CD14-positive monocyte (primary cell): ENCODE results near the gene ANKRD9. TPM values are rescaled to one million over a fixed set of nuclear protein-coding genes. Genes with fewer than 3 reads are reported as not detected.

ENCODE experiments used
- DNase-seq, 3 donors: peaks; one replicate each; pipeline ENCODE4 v3.0.0-alpha.2; 2011 to 2022
- H2AFZ ChIP-seq: 2 replicates; pipeline ENCODE4 v1.6.0; 2012; ENCODE audit warnings: mild to moderate bottlenecking, low read depth, low read length, inconsistent platforms; ENCODE audit not compliant: insufficient read depth, poor library complexity, severe bottlenecking
- H3K27ac ChIP-seq, 2 donors: 1 replicate in 1 of 2; 2 replicates in 1 of 2; pipeline ENCODE4 v1.5.1; 2012 to 2013; ENCODE audit warnings: low read length in 2 of 2, control low read depth in 1 of 2, inconsistent platforms in 1 of 2, low read depth in 1 of 2, mild to moderate bottlenecking in 1 of 2
- H3K27me3 ChIP-seq, 2 donors: one replicate each; pipeline versions ENCODE4 v1.6.0 to v1.6.1; 2011 to 2013; ENCODE audit warnings: low read length in 2 of 2; ENCODE audit not compliant: control insufficient read depth in 2 of 2, insufficient read depth in 2 of 2
- H3K36me3 ChIP-seq, 2 donors: replicated peaks in 1 of 2; 1 replicate in 1 of 2; 2 replicates in 1 of 2; pipeline versions ENCODE4 v1.5.1 to v1.6.1; 2012 to 2013; ENCODE audit warnings: low read length in 2 of 2, control low read depth in 1 of 2, inconsistent platforms in 1 of 2, mild to moderate bottlenecking in 1 of 2; ENCODE audit not compliant: insufficient read depth in 2 of 2, control insufficient read depth in 1 of 2
- H3K4me1 ChIP-seq, 2 donors: 1 replicate in 1 of 2; 2 replicates in 1 of 2; pipeline versions ENCODE4 v1.5.1 to v1.6.1; 2012 to 2013; ENCODE audit warnings: low read length in 2 of 2, control low read depth in 1 of 2, inconsistent platforms in 1 of 2, mild to moderate bottlenecking in 1 of 2, moderate library complexity in 1 of 2; ENCODE audit not compliant: insufficient read depth in 2 of 2, control insufficient read depth in 1 of 2
- H3K4me2 ChIP-seq: replicated peaks from 2 replicates; pipeline ENCODE3; 2012; ENCODE audit warnings: low read length, moderate library complexity, mild to moderate bottlenecking; ENCODE audit not compliant: poor library complexity, severe bottlenecking; ENCODE audit errors: extremely low read depth
- H3K4me3 ChIP-seq, 3 experiments: fragments of 200-600 bp in 1 of 3; sonication (generic) in 1 of 3; replicated peaks in 1 of 3; 1 replicate in 2 of 3; 2 replicates in 1 of 3; pipeline ENCODE4 v1.5.1; 2011 to 2013; ENCODE audit warnings: low read length in 3 of 3, mild to moderate bottlenecking in 3 of 3, control low read depth in 2 of 3, low read depth in 2 of 3, inconsistent platforms in 1 of 3, moderate library complexity in 1 of 3
- H3K79me2 ChIP-seq: 2 replicates; pipeline ENCODE4 v1.6.0; 2012; ENCODE audit warnings: mild to moderate bottlenecking, control low read depth, inconsistent platforms, low read length, moderate library complexity; ENCODE audit not compliant: insufficient read depth
- H3K9ac ChIP-seq: 2 replicates; pipeline ENCODE4 v1.6.0; 2017; ENCODE audit warnings: low read length, mild to moderate bottlenecking; ENCODE audit not compliant: insufficient read depth, poor library complexity, severe bottlenecking
- H3K9me3 ChIP-seq, 2 donors: replicated peaks in 1 of 2; 1 replicate in 1 of 2; 2 replicates in 1 of 2; pipeline versions ENCODE4 v1.5.1 to v1.6.1; 2012 to 2013; ENCODE audit warnings: low read length in 2 of 2, control low read depth in 1 of 2; ENCODE audit not compliant: control insufficient read depth in 1 of 2, insufficient read depth in 1 of 2
- H4K20me1 ChIP-seq: 2 replicates; pipeline ENCODE4 v1.6.0; 2012; ENCODE audit warnings: mild to moderate bottlenecking, low read length, control low read depth, moderate library complexity; ENCODE audit not compliant: insufficient read depth
- H3K27ac Mint-ChIP-seq, 7 donors: one replicate each; pipeline ENCODE4 v1.8.0; 2020; ENCODE audit warnings: mild to moderate bottlenecking in 7 of 7, mixed read lengths in 7 of 7, moderate library complexity in 6 of 7, inconsistent platforms in 2 of 7
- H3K27me3 Mint-ChIP-seq, 3 donors: one replicate each; pipeline ENCODE4 v1.8.0; 2021 to 2022; ENCODE audit warnings: low read depth in 3 of 3, mild to moderate bottlenecking in 3 of 3, mixed read lengths in 3 of 3, moderate library complexity in 3 of 3, inconsistent platforms in 1 of 3
- H3K36me3 Mint-ChIP-seq, 2 donors: one replicate each; pipeline ENCODE4 v1.8.0; 2020; ENCODE audit warnings: mixed read lengths in 2 of 2, inconsistent platforms in 1 of 2, mild to moderate bottlenecking in 1 of 2
- H3K4me1 Mint-ChIP-seq: one replicate; pipeline ENCODE4 v1.8.0; 2020; ENCODE audit warnings: mild to moderate bottlenecking, mixed read lengths
- H3K4me3 Mint-ChIP-seq, 2 donors: one replicate each; pipeline ENCODE4 v1.8.0; 2020; ENCODE audit warnings: mild to moderate bottlenecking in 2 of 2, mixed read lengths in 2 of 2, moderate library complexity in 1 of 2
- H3K9me3 Mint-ChIP-seq, 7 donors: one replicate each; pipeline ENCODE4 v1.8.0; 2020 to 2022; ENCODE audit warnings: mixed read lengths in 7 of 7, mild to moderate bottlenecking in 6 of 7, moderate library complexity in 6 of 7, inconsistent platforms in 2 of 7
- WGBS: methylation state at CpG from one replicate; pipeline ENCODE4 v1.1.5; 2013; ENCODE audit warnings: missing lambda C conversion rate; ENCODE audit not compliant: insufficient coverage; 5-methylcytosine and 5-hydroxymethylcytosine counted together
- intact Hi-C, 2 donors: fragments of 100-400 bp; cut with micrococcal nuclease; formaldehyde crosslinking; loops; one replicate each; pipeline versions ENCODE4 v1.15.0 to v1.15.1; 2023
- polyA plus RNA-seq, 3 donors: library from polyadenylated mRNA; depleted of rRNA in 1 of 3; unstranded in 2 of 3; stranded (reverse) in 1 of 3; fragments of 300-500 nt in 2 of 3; fragments of >200 nt in 1 of 3; fragmentation: Illumina TruSeq in 2 of 3; gene quantifications; 1 replicate in 2 of 3; 2 replicates in 1 of 3; pipeline ENCODE4 v1.2.3, GENCODE V29; 2012 to 2021
- TF ChIP-seq, protein P1 (sequence below): fragments of 200-600 bp; IDR thresholded peaks from one replicate; pipeline ENCODE4 v1.8.0; 2022; ENCODE audit warnings: antibody characterized with exemption, mild to moderate bottlenecking

Gene ANKRD9
- polyA plus RNA-seq, 3 donors: 0.43 to 10.8 (median 0.83) TPM

DNA sequence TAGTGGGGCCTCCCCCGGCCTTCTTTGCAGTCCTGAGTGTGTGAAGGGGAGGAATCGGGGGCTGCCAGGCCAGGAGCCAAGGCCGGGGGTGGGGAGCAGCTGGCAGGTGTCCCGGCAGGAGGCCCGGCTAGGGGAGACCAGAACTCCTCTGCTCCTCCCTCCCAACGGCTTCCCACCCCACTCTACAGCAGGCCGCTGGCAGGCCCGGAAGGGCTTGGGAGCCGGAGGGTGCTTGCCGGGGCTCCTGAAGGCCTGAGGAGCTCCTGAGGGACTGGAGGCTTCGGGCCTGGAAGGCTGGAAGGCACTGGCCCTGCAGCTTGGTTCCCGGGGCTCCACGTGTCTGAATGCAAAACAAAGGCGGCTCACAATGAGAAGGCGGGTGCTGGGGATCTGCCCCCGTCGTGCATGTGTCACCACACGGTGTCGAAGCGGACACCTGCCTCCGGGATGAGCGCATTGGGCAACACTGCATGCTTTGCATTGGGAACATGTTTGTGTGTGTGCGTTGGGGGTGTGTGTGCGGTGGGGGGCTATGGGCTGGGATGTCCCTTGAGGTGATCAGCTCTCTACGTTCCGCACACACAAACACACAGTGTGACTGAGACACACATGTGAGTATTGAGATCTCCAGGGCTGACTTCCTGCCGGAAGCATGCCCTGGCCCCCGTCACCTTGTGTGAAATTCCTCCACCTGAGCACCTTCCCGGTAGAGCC lies 30.9 kb upstream of the ANKRD9 start:
- H3K4me1 ChIP-seq: peaks cover 9 to 18% of the 10 kb centered on the region in 2 donors
- H3K27me3 Mint-ChIP-seq: peaks cover 21 to 37% (median 25%) of the 10 kb centered on the region in 3 donors
- no peaks in the 10 kb centered on the region for H3K36me3 ChIP-seq
- H3K9me3 Mint-ChIP-seq: peaks cover 0 to 8% (median 3%) of the 10 kb centered on the region in 7 donors
- intact Hi-C loops: no loop called here
- no peak overlapping the region for H3K4me3 Mint-ChIP-seq
- TF ChIP-seq, protein P1, sequence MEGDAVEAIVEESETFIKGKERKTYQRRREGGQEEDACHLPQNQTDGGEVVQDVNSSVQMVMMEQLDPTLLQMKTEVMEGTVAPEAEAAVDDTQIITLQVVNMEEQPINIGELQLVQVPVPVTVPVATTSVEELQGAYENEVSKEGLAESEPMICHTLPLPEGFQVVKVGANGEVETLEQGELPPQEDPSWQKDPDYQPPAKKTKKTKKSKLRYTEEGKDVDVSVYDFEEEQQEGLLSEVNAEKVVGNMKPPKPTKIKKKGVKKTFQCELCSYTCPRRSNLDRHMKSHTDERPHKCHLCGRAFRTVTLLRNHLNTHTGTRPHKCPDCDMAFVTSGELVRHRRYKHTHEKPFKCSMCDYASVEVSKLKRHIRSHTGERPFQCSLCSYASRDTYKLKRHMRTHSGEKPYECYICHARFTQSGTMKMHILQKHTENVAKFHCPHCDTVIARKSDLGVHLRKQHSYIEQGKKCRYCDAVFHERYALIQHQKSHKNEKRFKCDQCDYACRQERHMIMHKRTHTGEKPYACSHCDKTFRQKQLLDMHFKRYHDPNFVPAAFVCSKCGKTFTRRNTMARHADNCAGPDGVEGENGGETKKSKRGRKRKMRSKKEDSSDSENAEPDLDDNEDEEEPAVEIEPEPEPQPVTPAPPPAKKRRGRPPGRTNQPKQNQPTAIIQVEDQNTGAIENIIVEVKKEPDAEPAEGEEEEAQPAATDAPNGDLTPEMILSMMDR: no peak
- WGBS: 78% methylated on average over 23 of the region's 29 CpGs
- H3K4me1 Mint-ChIP-seq: peaks cover 11% of the 10 kb centered on the region
- H3K9me3 ChIP-seq: peaks cover 0 to 5% of the 10 kb centered on the region in 2 donors
- H3K4me2 ChIP-seq: no peak overlapping the region
- H3K36me3 Mint-ChIP-seq: peaks cover 3 to 7% of the 10 kb centered on the region in 2 donors
- H3K4me3 ChIP-seq: no peak overlapping the region
- no peak overlapping the region for H3K27ac Mint-ChIP-seq
- H2AFZ ChIP-seq: no peak overlapping the region
- peaks cover 13 to 26% of the 10 kb centered on the region in 2 donors for H3K27me3 ChIP-seq
- no peaks in the 10 kb centered on the region for H3K79me2 ChIP-seq
- no peak overlapping the region for H3K9ac ChIP-seq
- H3K27ac ChIP-seq: no peak overlapping the region
- no peak for DNase-seq
- no peaks in the 10 kb centered on the region for H4K20me1 ChIP-seq

DNA sequence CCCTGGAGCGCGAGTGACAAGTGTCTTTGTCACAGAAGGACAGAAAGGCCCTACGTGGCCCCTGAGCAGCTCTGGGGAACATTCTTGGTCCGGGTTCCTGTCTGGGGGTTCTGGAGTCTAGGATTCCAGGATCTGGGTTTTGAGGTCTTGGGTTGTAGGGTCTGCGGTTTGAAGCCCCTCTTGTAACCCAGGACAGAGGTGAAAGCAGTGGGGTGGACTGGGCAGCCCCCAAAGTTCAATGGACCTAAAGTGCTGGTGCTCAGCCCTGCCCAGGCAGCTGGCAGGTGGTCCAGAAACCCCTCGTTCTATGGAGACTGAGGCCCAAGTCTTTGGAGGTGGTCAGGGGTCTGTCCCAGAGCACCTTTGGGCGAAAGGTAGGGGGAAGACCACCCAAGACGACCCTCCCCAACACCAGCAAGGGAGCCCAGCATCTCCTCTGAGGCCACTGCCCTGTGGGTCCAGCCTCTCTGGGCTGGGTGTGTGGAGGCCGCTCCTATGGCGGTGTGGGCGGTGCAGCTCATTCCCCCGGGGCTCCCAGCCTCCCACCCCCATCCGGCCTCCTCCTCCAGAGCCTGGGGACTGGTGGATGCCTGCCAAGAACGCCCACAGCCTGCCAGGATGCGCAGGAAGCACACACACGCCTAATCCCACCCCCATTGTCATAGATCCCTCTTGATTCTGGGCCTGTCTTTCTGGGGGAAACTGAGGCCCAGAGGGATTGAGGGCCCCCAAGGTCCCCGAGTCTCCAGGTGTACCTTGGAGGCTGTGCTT lies 30.2 kb upstream of the ANKRD9 start:
- Histone ChIP-seq H3K27ac (no peak overlapping the region), H3K4me1 (peaks cover 2 to 11% of the 10 kb centered on the region in 2 donors), H3K9me3 (no peaks in the 10 kb centered on the region), H3K27me3 (peaks cover 6 to 19% of the 10 kb centered on the region in 2 donors), H3K9ac (no peak overlapping the region), H3K4me2 (no peak overlapping the region), H3K4me3 (no peak overlapping the region), H3K79me2 (no peaks in the 10 kb centered on the region), H4K20me1 (no peaks in the 10 kb centered on the region), H3K36me3 (no peaks in the 10 kb centered on the region), H2AFZ (no peak overlapping the region)
- no peak overlapping the region for H3K4me3 Mint-ChIP-seq
- H3K36me3 Mint-ChIP-seq: peaks cover 3 to 7% of the 10 kb centered on the region in 2 donors
- H3K4me1 Mint-ChIP-seq: peaks cover 9% of the 10 kb centered on the region
- DNase-seq: no peak
- peaks cover 15 to 31% (median 19%) of the 10 kb centered on the region in 3 donors for H3K27me3 Mint-ChIP-seq
- H3K27ac Mint-ChIP-seq: no peak overlapping the region
- TF ChIP-seq, protein P1: no peak
- H3K9me3 Mint-ChIP-seq: peaks cover 0 to 4% (median 2%) of the 10 kb centered on the region in 7 donors
- intact Hi-C loops: no loop called here
- 75% methylated on average over 11 of the region's 17 CpGs for WGBS
